ENCODE data around the gene IL1R2.

The IL1R2 gene

DNA sequence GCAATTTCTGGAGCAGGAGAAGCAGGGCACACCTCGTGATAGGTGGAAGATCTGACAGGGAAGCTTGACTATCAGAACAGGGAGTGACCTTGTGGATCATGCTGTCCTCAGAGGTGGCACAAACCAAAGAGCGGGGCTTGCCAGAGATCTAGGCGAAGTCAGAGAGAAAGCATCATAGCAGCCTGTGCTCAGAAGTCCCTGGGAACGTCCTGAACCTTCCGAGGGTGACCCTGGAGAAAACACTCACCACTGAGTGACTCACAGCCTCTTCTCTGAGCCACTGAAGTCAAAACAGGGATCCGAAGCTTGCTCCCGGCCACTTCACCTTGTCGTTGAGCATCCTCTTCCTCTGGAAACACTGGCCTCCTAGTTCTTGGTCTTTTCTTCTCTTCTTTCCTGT is 56.7 kb downstream of the IL1R2 start:
- TF ChIP-seq ZNF48 (tag by site-specific recombination; IDR thresholded peaks at IDR 0.05) (no peak), KLF9 (tag by site-specific recombination; IDR thresholded peaks at IDR 0.05; ENCODE audit: low read depth) (no peak), ZNF555 (tag by site-specific recombination; conservative IDR thresholded peaks at IDR 0.05) (no peak), ZBTB21 (tag by site-specific recombination; IDR thresholded peaks at IDR 0.05) (no peak), MEIS1 (CRISPR knock-in tag; IDR thresholded peaks at IDR 0.05; ENCODE audit: borderline replicate concordance) (no peak), ZNF24 (tag by site-specific recombination; IDR thresholded peaks at IDR 0.05) (no peak), YY2 (tag by site-specific recombination; IDR thresholded peaks at IDR 0.05) (no peak)
- TF ChIP-seq, protein P1, sequence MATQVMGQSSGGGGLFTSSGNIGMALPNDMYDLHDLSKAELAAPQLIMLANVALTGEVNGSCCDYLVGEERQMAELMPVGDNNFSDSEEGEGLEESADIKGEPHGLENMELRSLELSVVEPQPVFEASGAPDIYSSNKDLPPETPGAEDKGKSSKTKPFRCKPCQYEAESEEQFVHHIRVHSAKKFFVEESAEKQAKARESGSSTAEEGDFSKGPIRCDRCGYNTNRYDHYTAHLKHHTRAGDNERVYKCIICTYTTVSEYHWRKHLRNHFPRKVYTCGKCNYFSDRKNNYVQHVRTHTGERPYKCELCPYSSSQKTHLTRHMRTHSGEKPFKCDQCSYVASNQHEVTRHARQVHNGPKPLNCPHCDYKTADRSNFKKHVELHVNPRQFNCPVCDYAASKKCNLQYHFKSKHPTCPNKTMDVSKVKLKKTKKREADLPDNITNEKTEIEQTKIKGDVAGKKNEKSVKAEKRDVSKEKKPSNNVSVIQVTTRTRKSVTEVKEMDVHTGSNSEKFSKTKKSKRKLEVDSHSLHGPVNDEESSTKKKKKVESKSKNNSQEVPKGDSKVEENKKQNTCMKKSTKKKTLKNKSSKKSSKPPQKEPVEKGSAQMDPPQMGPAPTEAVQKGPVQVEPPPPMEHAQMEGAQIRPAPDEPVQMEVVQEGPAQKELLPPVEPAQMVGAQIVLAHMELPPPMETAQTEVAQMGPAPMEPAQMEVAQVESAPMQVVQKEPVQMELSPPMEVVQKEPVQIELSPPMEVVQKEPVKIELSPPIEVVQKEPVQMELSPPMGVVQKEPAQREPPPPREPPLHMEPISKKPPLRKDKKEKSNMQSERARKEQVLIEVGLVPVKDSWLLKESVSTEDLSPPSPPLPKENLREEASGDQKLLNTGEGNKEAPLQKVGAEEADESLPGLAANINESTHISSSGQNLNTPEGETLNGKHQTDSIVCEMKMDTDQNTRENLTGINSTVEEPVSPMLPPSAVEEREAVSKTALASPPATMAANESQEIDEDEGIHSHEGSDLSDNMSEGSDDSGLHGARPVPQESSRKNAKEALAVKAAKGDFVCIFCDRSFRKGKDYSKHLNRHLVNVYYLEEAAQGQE (tag by site-specific recombination; IDR thresholded peaks at IDR 0.05): no peak
- Histone ChIP-seq H3K4me1 (ENCODE audit: control insufficient read depth, insufficient read depth, low read length) (no peaks in the 10 kb centered on the region), H3K36me3 (ENCODE audit: control insufficient read depth in 2 of 2, insufficient read depth in 1 of 2, low read length in 2 of 2) (no peaks in the 10 kb centered on the region), H3K27ac (ENCODE audit: extremely low read depth, low read depth, low read length) (no peak overlapping the region), H3K9me3 (ENCODE audit: control insufficient read depth, insufficient read depth, low read depth, low read length) (no peaks in the 10 kb centered on the region), H3K4me3 (ENCODE audit: low read depth, low read length) (no peak overlapping the region)
- POLR2A ChIA-PET: no interaction called here
- CTCF ChIA-PET: no interaction called here

DNA sequence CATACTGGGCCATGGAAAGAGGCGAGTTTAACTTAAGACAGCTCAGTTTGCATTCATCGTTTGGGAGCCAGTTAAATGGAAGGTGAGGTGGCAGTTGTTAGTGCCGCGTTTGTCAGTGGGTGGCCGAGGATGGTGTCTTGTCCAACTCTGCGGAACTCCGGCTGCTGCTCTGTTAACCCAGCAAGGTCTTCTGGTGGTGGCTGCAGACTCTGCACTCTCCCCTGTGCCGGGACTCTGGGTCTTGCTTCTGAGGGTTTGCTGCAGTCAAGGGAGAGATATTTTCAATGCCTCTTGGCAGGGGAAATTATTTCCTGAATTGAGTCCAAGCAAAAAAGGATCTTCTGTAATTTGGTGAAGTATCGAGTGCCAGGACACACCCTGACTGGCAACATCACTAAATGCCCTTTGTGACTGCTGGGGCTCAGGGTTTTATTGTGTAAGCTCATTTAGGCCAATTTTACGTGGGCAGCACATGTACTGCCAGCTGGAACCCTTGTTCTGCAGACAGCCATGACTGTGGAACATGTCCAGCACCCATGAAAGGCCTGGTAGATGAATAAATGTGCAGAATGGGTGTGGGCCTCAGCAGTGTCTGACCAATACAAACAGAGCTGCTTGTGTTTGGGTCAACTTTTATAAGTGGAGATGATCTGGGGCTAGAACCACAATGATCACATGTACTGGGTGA is 58.1 kb downstream of the IL1R2 start:
- Histone ChIP-seq H3K27ac (ENCODE audit: extremely low read depth, low read depth, low read length) (no peak overlapping the region), H3K4me3 (ENCODE audit: low read depth, low read length) (no peak overlapping the region), H3K4me1 (ENCODE audit: control insufficient read depth, insufficient read depth, low read length) (no peaks in the 10 kb centered on the region), H3K36me3 (ENCODE audit: control insufficient read depth in 2 of 2, insufficient read depth in 1 of 2, low read length in 2 of 2) (no peaks in the 10 kb centered on the region), H3K9me3 (ENCODE audit: control insufficient read depth, insufficient read depth, low read depth, low read length) (no peaks in the 10 kb centered on the region)
- ChIA-PET CTCF (interaction anchor here (0.5 to 1.9 kb wide), 4 partner anchors 11 to 135 kb away, joined by 3 to 7 read pairs (median 3); no protein-coding TSS in a partner anchor), POLR2A (interaction anchor here (0.5 kb wide), 1 partner anchor 16 kb away, joined by 3 read pairs; no protein-coding TSS in a partner anchor)
- TF ChIP-seq, protein P2, sequence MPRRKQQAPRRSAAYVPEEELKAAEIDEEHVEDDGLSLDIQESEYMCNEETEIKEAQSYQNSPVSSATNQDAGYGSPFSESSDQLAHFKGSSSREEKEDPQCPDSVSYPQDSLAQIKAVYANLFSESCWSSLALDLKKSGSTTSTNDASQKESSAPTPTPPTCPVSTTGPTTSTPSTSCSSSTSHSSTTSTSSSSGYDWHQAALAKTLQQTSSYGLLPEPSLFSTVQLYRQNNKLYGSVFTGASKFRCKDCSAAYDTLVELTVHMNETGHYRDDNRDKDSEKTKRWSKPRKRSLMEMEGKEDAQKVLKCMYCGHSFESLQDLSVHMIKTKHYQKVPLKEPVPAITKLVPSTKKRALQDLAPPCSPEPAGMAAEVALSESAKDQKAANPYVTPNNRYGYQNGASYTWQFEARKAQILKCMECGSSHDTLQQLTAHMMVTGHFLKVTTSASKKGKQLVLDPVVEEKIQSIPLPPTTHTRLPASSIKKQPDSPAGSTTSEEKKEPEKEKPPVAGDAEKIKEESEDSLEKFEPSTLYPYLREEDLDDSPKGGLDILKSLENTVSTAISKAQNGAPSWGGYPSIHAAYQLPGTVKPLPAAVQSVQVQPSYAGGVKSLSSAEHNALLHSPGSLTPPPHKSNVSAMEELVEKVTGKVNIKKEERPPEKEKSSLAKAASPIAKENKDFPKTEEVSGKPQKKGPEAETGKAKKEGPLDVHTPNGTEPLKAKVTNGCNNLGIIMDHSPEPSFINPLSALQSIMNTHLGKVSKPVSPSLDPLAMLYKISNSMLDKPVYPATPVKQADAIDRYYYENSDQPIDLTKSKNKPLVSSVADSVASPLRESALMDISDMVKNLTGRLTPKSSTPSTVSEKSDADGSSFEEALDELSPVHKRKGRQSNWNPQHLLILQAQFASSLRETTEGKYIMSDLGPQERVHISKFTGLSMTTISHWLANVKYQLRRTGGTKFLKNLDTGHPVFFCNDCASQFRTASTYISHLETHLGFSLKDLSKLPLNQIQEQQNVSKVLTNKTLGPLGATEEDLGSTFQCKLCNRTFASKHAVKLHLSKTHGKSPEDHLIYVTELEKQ (tag by site-specific recombination; IDR thresholded peaks at IDR 0.05; ENCODE audit: borderline replicate concordance): no peak
- TF ChIP-seq EGR2 (tag by site-specific recombination; IDR thresholded peaks at IDR 0.05; ENCODE audit: low read depth) (no peak), ZNF324 (tag by site-specific recombination; IDR thresholded peaks at IDR 0.05) (no peak), ZNF549 (tag by site-specific recombination; IDR thresholded peaks at IDR 0.05) (no peak), YY1 (tag by site-specific recombination; IDR thresholded peaks at IDR 0.05) (no peak), ZNF792 (tag by site-specific recombination; IDR thresholded peaks at IDR 0.05) (no peak), ZNF112 (tag by site-specific recombination; IDR thresholded peaks at IDR 0.05) (no peak), ZNF610 (tag by site-specific recombination; IDR thresholded peaks at IDR 0.05; ENCODE audit: borderline replicate concordance) (no peak), ZNF501 (tag by site-specific recombination; IDR thresholded peaks at IDR 0.05) (no peak), SP2 (tag by site-specific recombination; IDR thresholded peaks at IDR 0.05) (no peak), ZIC2 (tag by site-specific recombination; IDR thresholded peaks at IDR 0.05) (no peak)
- TF ChIP-seq, protein P1 (tag by site-specific recombination; IDR thresholded peaks at IDR 0.05): no peak
- TF ChIP-seq, protein P3, sequence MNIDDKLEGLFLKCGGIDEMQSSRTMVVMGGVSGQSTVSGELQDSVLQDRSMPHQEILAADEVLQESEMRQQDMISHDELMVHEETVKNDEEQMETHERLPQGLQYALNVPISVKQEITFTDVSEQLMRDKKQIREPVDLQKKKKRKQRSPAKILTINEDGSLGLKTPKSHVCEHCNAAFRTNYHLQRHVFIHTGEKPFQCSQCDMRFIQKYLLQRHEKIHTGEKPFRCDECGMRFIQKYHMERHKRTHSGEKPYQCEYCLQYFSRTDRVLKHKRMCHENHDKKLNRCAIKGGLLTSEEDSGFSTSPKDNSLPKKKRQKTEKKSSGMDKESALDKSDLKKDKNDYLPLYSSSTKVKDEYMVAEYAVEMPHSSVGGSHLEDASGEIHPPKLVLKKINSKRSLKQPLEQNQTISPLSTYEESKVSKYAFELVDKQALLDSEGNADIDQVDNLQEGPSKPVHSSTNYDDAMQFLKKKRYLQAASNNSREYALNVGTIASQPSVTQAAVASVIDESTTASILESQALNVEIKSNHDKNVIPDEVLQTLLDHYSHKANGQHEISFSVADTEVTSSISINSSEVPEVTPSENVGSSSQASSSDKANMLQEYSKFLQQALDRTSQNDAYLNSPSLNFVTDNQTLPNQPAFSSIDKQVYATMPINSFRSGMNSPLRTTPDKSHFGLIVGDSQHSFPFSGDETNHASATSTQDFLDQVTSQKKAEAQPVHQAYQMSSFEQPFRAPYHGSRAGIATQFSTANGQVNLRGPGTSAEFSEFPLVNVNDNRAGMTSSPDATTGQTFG (tag by site-specific recombination; IDR thresholded peaks at IDR 0.05; ENCODE audit: borderline replicate concordance): no peak

Data from HEK293 (cell line).